Esophagus muscularis mucosa (tissue), 4 donors: Measurements from ENCODE around the gene RBM20. TPM values are rescaled to one million over a fixed set of nuclear protein-coding genes. Genes with fewer than 3 reads are reported as not detected.

ENCODE experiments used
- DNase-seq: peaks from one replicate; pipeline ENCODE4 v3.0.0-alpha.2; 2017; ENCODE audit errors: extremely low spot score
- H3K27ac ChIP-seq, 4 donors: fragments of 200-600 bp; sonication (generic); replicated peaks in 1 of 4; 1 replicate in 3 of 4; 2 replicates in 1 of 4; pipeline ENCODE4 v1.5.1; 2016 to 2019; ENCODE audit warnings: mild to moderate bottlenecking in 1 of 4
- H3K27me3 ChIP-seq, 4 donors: fragments of 200-600 bp; sonication (generic); one replicate each; pipeline versions ENCODE4 v1.5.1 to v1.6.0; 2016 to 2019
- H3K36me3 ChIP-seq, 4 donors: fragments of 200-600 bp; sonication (generic); one replicate each; pipeline ENCODE4 v1.5.1; 2016 to 2019
- H3K4me1 ChIP-seq, 4 donors: fragments of 200-600 bp; sonication (generic); one replicate each; pipeline ENCODE4 v1.5.1; 2016 to 2019
- H3K4me3 ChIP-seq, 4 donors: fragments of 200-600 bp; sonication (generic); 1 replicate in 2 of 4; 2 replicates in 2 of 4; pipeline ENCODE4 v1.5.1; 2016 to 2019; ENCODE audit warnings: mild to moderate bottlenecking in 4 of 4, moderate library complexity in 1 of 4
- H3K9me3 ChIP-seq, 4 donors: fragments of 200-600 bp; sonication (generic); 1 replicate in 3 of 4; 2 replicates in 1 of 4; pipeline ENCODE4 v1.5.1; 2016 to 2019
- CTCF ChIP-seq, 3 experiments: fragments of 200-600 bp in 2 of 3; fragments of 450-650 bp in 1 of 3; sonication (generic) in 2 of 3; IDR thresholded peaks; one replicate each; pipeline ENCODE4 v1.5.1; 2017 to 2019; ENCODE audit warnings: antibody characterized with exemption in 3 of 3, mild to moderate bottlenecking in 2 of 3, moderate library complexity in 1 of 3
- EP300 ChIP-seq: sonication (generic); formaldehyde crosslinking; IDR thresholded peaks from one replicate; pipeline ENCODE4 v1.6.1; 2017; ENCODE audit warnings: antibody characterized with exemption
- POLR2A ChIP-seq: fragments of 450-650 bp; IDR thresholded peaks from one replicate; pipeline ENCODE4 v1.6.1; 2017; ENCODE audit warnings: antibody characterized with exemption, moderate library complexity, mild to moderate bottlenecking, low read depth
- POLR2AphosphoS5 ChIP-seq, 2 donors: sonication (generic); formaldehyde crosslinking; IDR thresholded peaks; one replicate each; pipeline ENCODE4 v1.6.1; 2017; ENCODE audit warnings: antibody characterized with exemption in 2 of 2
- WGBS: methylation state at CpG from one replicate; pipeline ENCODE4 v1.1.5; 2018; 5-methylcytosine and 5-hydroxymethylcytosine counted together
- intact Hi-C: fragments of 100-400 bp; cut with DNase I; formaldehyde crosslinking; loops from one replicate; pipeline ENCODE4 v1.15.1; 2023
- total RNA-seq, 4 donors: library from RNA; depleted of rRNA; stranded (reverse); fragments of >200 nt; gene quantifications; one replicate each; pipeline versions ENCODE4 v1.1.0 to v1.2.1, GENCODE V29; 2016

Gene RBM20
- total RNA-seq, 4 donors from 2014 or later, result 5.3 to 7.7 (median 5.8) TPM

- DNase-seq, result no peak
- H3K36me3 ChIP-seq, result no peaks in the 10 kb centered on the region
- H3K4me3 ChIP-seq, result no peak overlapping the region
- peaks cover 0 to 7% (median under 1%) of the 10 kb centered on the region in 4 donors for H3K4me1 ChIP-seq
- intact Hi-C loops, result loop anchor here (2.0 kb wide), 1 partner anchor 65 kb away; no protein-coding TSS in a partner anchor
- TF ChIP-seq EP300 (no peak), CTCF (IDR thresholded peaks at IDR 0.05) (no peak), POLR2AphosphoS5 (IDR thresholded peaks at IDR 0.05) (no peak), POLR2A (no peak)
- 66% methylated on average over 8 of the region's 8 CpGs for WGBS
- no peaks in the 10 kb centered on the region for H3K27me3 ChIP-seq
- H3K9me3 ChIP-seq, result no peaks in the 10 kb centered on the region
- no peak overlapping the region for H3K27ac ChIP-seq
These were observed 30.7 kb upstream of the RBM20 start for GRCh38 chr10:110613341-110613995.

GRCh38 chr10:110613996-110614495 lies 30.1 kb upstream of the RBM20 start:
- no peaks in the 10 kb centered on the region for H3K27me3 ChIP-seq
- H3K4me3 ChIP-seq, result no peak overlapping the region
- H3K9me3 ChIP-seq, result no peaks in the 10 kb centered on the region
- TF ChIP-seq CTCF (IDR thresholded peaks at IDR 0.05), result no peak
- TF ChIP-seq EP300, result no peak
- no peak for TF ChIP-seq POLR2A
- TF ChIP-seq POLR2AphosphoS5 (IDR thresholded peaks at IDR 0.05), result no peak
- DNase-seq, result no peak
- WGBS, result 92% methylated on average over 9 of the region's 9 CpGs
- H3K27ac ChIP-seq, result no peak overlapping the region
- H3K4me1 ChIP-seq, result peaks cover 0 to 1% (median 0%) of the 10 kb centered on the region in 4 donors
- no peaks in the 10 kb centered on the region for H3K36me3 ChIP-seq
- intact Hi-C loops, result loop anchor here (2.0 kb wide), 1 partner anchor 65 kb away; no protein-coding TSS in a partner anchor

- Histone ChIP-seq H3K27me3 (no peaks in the 10 kb centered on the region), H3K4me3 (no peak overlapping the region), H3K36me3 (no peaks in the 10 kb centered on the region), H3K4me1 (no peaks in the 10 kb centered on the region), H3K27ac (no peak overlapping the region), H3K9me3 (no peaks in the 10 kb centered on the region)
- 77% methylated on average over 2 of the region's 2 CpGs for WGBS
- intact Hi-C loops, result no loop called here
- no peak for DNase-seq
- TF ChIP-seq CTCF (IDR thresholded peaks at IDR 0.05) (no peak), POLR2AphosphoS5 (IDR thresholded peaks at IDR 0.05) (no peak), EP300 (no peak), POLR2A (no peak)
These were observed 28.9 kb upstream of the RBM20 start for GRCh38 chr10:110615057-110615747.

GRCh38 chr10:110616493-110617033 lies 27.6 kb upstream of the RBM20 start:
- Histone ChIP-seq H3K9me3 (no peaks in the 10 kb centered on the region), H3K4me3 (no peak overlapping the region), H3K27me3 (no peaks in the 10 kb centered on the region), H3K36me3 (no peaks in the 10 kb centered on the region), H3K27ac (no peak overlapping the region), H3K4me1 (no peaks in the 10 kb centered on the region)
- intact Hi-C loops, result no loop called here
- TF ChIP-seq POLR2AphosphoS5 (IDR thresholded peaks at IDR 0.05) (no peak), POLR2A (no peak)
- 98% methylated on average over 5 of the region's 5 CpGs for WGBS
- no peak for DNase-seq
